Measurements from ENCODE around the gene YAE1.

DNA sequence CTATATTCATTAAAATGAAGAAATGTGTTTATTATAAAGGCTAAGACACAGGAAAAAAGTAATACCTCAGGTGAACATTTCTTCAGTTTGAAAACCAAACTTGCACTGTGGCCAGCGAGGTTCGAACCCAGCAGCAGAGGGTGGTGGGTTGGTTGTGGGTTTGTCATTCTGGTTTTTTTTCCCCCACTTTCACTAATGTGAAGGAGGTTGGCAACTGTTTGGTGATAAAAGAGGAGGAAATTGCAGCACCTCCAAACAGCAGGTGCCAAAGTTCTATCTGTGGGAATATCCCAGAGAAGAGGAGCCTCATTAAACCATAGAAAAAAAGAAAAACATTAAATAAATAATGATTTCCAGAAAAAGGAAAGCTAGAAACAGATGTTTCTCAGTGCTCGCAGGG lies 36.6 kb upstream of the YAE1 start:
- no peak for TF ChIP-seq PATZ1 (CRISPR knock-in tag; IDR thresholded peaks at IDR 0.05; ENCODE audit: borderline replicate concordance)
- no peak for TF ChIP-seq ARNTL (CRISPR knock-in tag; IDR thresholded peaks at IDR 0.05; ENCODE audit: borderline replicate concordance, low read depth)
- TF ChIP-seq BACH2 (CRISPR knock-in tag; IDR thresholded peaks at IDR 0.05; ENCODE audit: borderline replicate concordance): no peak
- no peak for TF ChIP-seq CSRNP3 (CRISPR knock-in tag; IDR thresholded peaks at IDR 0.05)
- TF ChIP-seq ZFP3 (CRISPR knock-in tag; IDR thresholded peaks at IDR 0.05): no peak
- TF ChIP-seq, protein P1, sequence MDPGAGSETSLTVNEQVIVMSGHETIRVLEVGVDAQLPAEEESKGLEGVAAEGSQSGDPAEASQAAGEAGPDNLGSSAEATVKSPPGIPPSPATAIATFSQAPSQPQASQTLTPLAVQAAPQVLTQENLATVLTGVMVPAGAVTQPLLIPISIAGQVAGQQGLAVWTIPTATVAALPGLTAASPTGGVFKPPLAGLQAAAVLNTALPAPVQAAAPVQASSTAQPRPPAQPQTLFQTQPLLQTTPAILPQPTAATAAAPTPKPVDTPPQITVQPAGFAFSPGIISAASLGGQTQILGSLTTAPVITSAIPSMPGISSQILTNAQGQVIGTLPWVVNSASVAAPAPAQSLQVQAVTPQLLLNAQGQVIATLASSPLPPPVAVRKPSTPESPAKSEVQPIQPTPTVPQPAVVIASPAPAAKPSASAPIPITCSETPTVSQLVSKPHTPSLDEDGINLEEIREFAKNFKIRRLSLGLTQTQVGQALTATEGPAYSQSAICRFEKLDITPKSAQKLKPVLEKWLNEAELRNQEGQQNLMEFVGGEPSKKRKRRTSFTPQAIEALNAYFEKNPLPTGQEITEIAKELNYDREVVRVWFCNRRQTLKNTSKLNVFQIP (CRISPR knock-in tag; IDR thresholded peaks at IDR 0.05; ENCODE audit: borderline replicate concordance, low read depth): no peak

Data from SK-N-SH treated with all-trans-retinoic acid at 6 μM for 48 hours (cell line).